Measurements from ENCODE around the gene RNF220. TPM values are rescaled to one million over a fixed set of nuclear protein-coding genes. Genes with fewer than 3 reads are reported as not detected.

RNF220 gene
- total and polyA plus RNA-seq, 9 of the 15 experiments (the other 6 are each of a cell fraction or from before 2014, with no cell fraction given) = 5.1 to 117 (median 66.9) TPM

GRCh38 chr1:44674113-44675000 is 269.3 kb downstream of the RNF220 start, which contains the start of the genes ARMH1 and TMEM53 (continued):
- TF ChIP-seq TGIF2 (CRISPR knock-in tag; IDR thresholded peaks at IDR 0.05) = no peak
- peak; percentile 63; the same call in 1 of the 2 replicates for TF ChIP-seq FOXJ2 (tag; IDR thresholded peaks at IDR 0.05)
- 0 out of 2 replicates have a peak, but pooled peaks have one; percentile 47 for TF ChIP-seq KLF13 (tag; IDR thresholded peaks at IDR 0.05; ENCODE audit: borderline replicate concordance, low read depth)
- TF ChIP-seq HOMEZ (CRISPR knock-in tag; IDR thresholded peaks at IDR 0.05) = no peak
- TF ChIP-seq KDM2B (CRISPR knock-in tag; IDR thresholded peaks at IDR 0.05) = no peak
- no peak for TF ChIP-seq FOXA3 (CRISPR knock-in tag; conservative IDR thresholded peaks at IDR 0.05 in 1 of 2, IDR thresholded peaks at IDR 0.05 in 1 of 2)
- TF ChIP-seq ZNF586 (CRISPR knock-in tag; conservative IDR thresholded peaks at IDR 0.05) = no peak
- TF ChIP-seq CTCF (IDR thresholded peaks at IDR 0.05 in 2 of 3, conservative IDR thresholded peaks at IDR 0.05 in 1 of 3; ENCODE audit: insufficient read depth in 2 of 3, low read depth in 1 of 3, low read length in 3 of 3) = no peak
- 0 out of 2 replicates have a peak, but pooled peaks have one; percentile 47 for TF ChIP-seq ETS1 (conservative IDR thresholded peaks at IDR 0.05; ENCODE audit: control insufficient read depth, low read depth, low read length)
- no peak for TF ChIP-seq E2F1 (CRISPR knock-in tag; IDR thresholded peaks at IDR 0.05)
- no peak for TF ChIP-seq ZBTB17 (CRISPR knock-in tag; IDR thresholded peaks at IDR 0.05)
- TF ChIP-seq MAFK (IDR thresholded peaks at IDR 0.05; ENCODE audit: low read length) = peak; percentile 51
- TF ChIP-seq ZNF175 (CRISPR knock-in tag; IDR thresholded peaks at IDR 0.05; ENCODE audit: low read depth) = no peak
- no peak for TF ChIP-seq RHOXF2B (CRISPR knock-in tag; conservative IDR thresholded peaks at IDR 0.05)
- no peak for TF ChIP-seq PHB2 (IDR thresholded peaks at IDR 0.05; ENCODE audit: low read depth)
- no peak for TF ChIP-seq ZNF644 (tag; IDR thresholded peaks at IDR 0.05; ENCODE audit: low read depth)
- no peak for TF ChIP-seq POLR2AphosphoS2 (IDR thresholded peaks at IDR 0.05; ENCODE audit: low read length)
- TF ChIP-seq ZNF780A (CRISPR knock-in tag; IDR thresholded peaks at IDR 0.05) = no peak
- TF ChIP-seq, protein P1, sequence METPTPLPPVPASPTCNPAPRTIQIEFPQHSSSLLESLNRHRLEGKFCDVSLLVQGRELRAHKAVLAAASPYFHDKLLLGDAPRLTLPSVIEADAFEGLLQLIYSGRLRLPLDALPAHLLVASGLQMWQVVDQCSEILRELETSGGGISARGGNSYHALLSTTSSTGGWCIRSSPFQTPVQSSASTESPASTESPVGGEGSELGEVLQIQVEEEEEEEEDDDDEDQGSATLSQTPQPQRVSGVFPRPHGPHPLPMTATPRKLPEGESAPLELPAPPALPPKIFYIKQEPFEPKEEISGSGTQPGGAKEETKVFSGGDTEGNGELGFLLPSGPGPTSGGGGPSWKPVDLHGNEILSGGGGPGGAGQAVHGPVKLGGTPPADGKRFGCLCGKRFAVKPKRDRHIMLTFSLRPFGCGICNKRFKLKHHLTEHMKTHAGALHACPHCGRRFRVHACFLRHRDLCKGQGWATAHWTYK (CRISPR knock-in tag; IDR thresholded peaks at IDR 0.05) = no peak
- TF ChIP-seq PYGO2 (tag; IDR thresholded peaks at IDR 0.05) = no peak

All from K562 (cell line).